HepG2 (cell line): ENCODE data around the gene PSKH1. TPM values are rescaled to one million over a fixed set of nuclear protein-coding genes. Genes with fewer than 3 reads are reported as not detected.

Source experiments
- ARNT2 ChIP-seq: sonication (generic); formaldehyde crosslinking; IDR thresholded peaks from 2 replicates; pipeline ENCODE4 v1.8.0; 2022; ENCODE audit warnings: mild to moderate bottlenecking, low read depth, missing genetic modification reagents, moderate library complexity
- ASH2L ChIP-seq: fragments of 300-600, 200-600 bp; sonication (generic); IDR thresholded peaks from 2 replicates; pipeline ENCODE4 v1.7.0; 2017; ENCODE audit warnings: low read depth, mild to moderate bottlenecking, moderate library complexity, mixed read lengths, low read length; ENCODE audit not compliant: insufficient read length
- ATAD3A ChIP-seq: sonication (generic); formaldehyde crosslinking; IDR thresholded peaks from 2 replicates; pipeline ENCODE4 v1.4.0; 2020; ENCODE audit warnings: missing genetic modification reagents
- ETV6 ChIP-seq: sonication (generic); formaldehyde crosslinking; conservative IDR thresholded peaks from 2 replicates; pipeline ENCODE4 v1.4.0; 2020; ENCODE audit warnings: missing genetic modification reagents
- GTF2F1 ChIP-seq: fragments of 150-350 bp; IDR thresholded peaks from 2 replicates; pipeline ENCODE4 v1.6.1; 2014; ENCODE audit warnings: low read length
- KLF13 ChIP-seq: sonication (generic); formaldehyde crosslinking; IDR thresholded peaks from 2 replicates; pipeline ENCODE4 v1.4.0; 2020; ENCODE audit warnings: mild to moderate bottlenecking, missing genetic modification reagents
- KLF15 ChIP-seq: sonication (generic); formaldehyde crosslinking; IDR thresholded peaks from 2 replicates; pipeline ENCODE4 v1.8.1; 2023; ENCODE audit warnings: borderline replicate concordance, mild to moderate bottlenecking, inconsistent platforms, missing genetic modification reagents, mixed read lengths
- MAFF ChIP-seq: IDR thresholded peaks from 2 replicates; pipeline ENCODE4 v1.6.1; 2011; ENCODE audit warnings: low read depth, low read length, improper control_type of control experiment
- MED1 ChIP-seq: sonication (generic); formaldehyde crosslinking; IDR thresholded peaks from 2 replicates; pipeline ENCODE4 v1.4.0; 2020; ENCODE audit warnings: missing genetic modification reagents
- MED13 ChIP-seq: sonication (generic); formaldehyde crosslinking; IDR thresholded peaks from 2 replicates; pipeline ENCODE4 v1.5.0; 2020; ENCODE audit warnings: missing genetic modification reagents
- NAIF1 ChIP-seq: sonication (generic); formaldehyde crosslinking; IDR thresholded peaks from 2 replicates; pipeline ENCODE4 v1.5.0; 2020; ENCODE audit warnings: mild to moderate bottlenecking, missing genetic modification reagents, borderline replicate concordance
- RFX1 ChIP-seq: fragments of 450-650 bp; IDR thresholded peaks from 2 replicates; pipeline ENCODE4 v1.6.1; 2017
- RXRA ChIP-seq: sonication (generic); formaldehyde crosslinking; IDR thresholded peaks from 2 replicates; pipeline ENCODE4 v1.5.1; 2020; ENCODE audit warnings: missing genetic modification reagents
- SCMH1 ChIP-seq: sonication (generic); formaldehyde crosslinking; IDR thresholded peaks from 2 replicates; pipeline ENCODE4 v1.9.0; 2021; ENCODE audit warnings: missing genetic modification reagents, mild to moderate bottlenecking, borderline replicate concordance
- ZFX ChIP-seq: sonication (generic); formaldehyde crosslinking; IDR thresholded peaks from 2 replicates; pipeline ENCODE4 v1.4.0; 2020; ENCODE audit warnings: mild to moderate bottlenecking, low read depth, missing genetic modification reagents, moderate library complexity
- ZNF124 ChIP-seq: sonication (generic); formaldehyde crosslinking; IDR thresholded peaks from 2 replicates; pipeline ENCODE4 v1.4.0; 2020; ENCODE audit warnings: missing genetic modification reagents
- ZNF136 ChIP-seq: sonication (generic); formaldehyde crosslinking; IDR thresholded peaks from 2 replicates; pipeline ENCODE4 v1.8.1; 2022; ENCODE audit warnings: low read depth, mild to moderate bottlenecking, moderate library complexity, missing genetic modification reagents
- ZNF547 ChIP-seq: sonication (generic); formaldehyde crosslinking; IDR thresholded peaks from 2 replicates; pipeline ENCODE4 v1.5.1; 2020; ENCODE audit warnings: mild to moderate bottlenecking, missing genetic modification reagents
- ZNF572 ChIP-seq: sonication (generic); formaldehyde crosslinking; IDR thresholded peaks from 2 replicates; pipeline ENCODE4 v1.5.1; 2020; ENCODE audit warnings: mild to moderate bottlenecking, missing genetic modification reagents
- ZNF781 ChIP-seq: sonication (generic); formaldehyde crosslinking; IDR thresholded peaks from 2 replicates; pipeline ENCODE4 v1.5.1; 2020; ENCODE audit warnings: borderline replicate concordance, mild to moderate bottlenecking, missing genetic modification reagents; ENCODE audit errors: not compliant biosample characterization
- polyA plus RNA-seq, 8 experiments: library from polyadenylated mRNA; depleted of rRNA in 3 of 8; stranded (reverse) in 7 of 8; unstranded in 1 of 8; fragments of >200 nt; fragmentation: Illumina TruSeq in 4 of 8; extraction: Trizol in 4 of 8; gene quantifications; 2 replicates each; pipeline versions ENCODE4 v1.2.1 to v1.2.3, GENCODE V29; 2011 to 2016; ENCODE audit warnings: low read depth in 4 of 8, missing spikeins in 1 of 8, mixed read lengths in 1 of 8; ENCODE audit not compliant: insufficient read depth in 1 of 8
- total RNA-seq, 5 experiments: library from RNA; depleted of rRNA; stranded (reverse); fragments of >200 nt; fragmentation: Illumina TruSeq; extraction: Trizol; gene quantifications; 2 replicates each; pipeline ENCODE4 v1.2.3, GENCODE V29; 2016; ENCODE audit warnings: low read depth in 1 of 5
- TF ChIP-seq, protein P1 (sequence below): sonication (generic); formaldehyde crosslinking; IDR thresholded peaks from 2 replicates; pipeline ENCODE4 v1.8.1; 2023; ENCODE audit warnings: mild to moderate bottlenecking, missing genetic modification reagents
- TF ChIP-seq, protein P2 (sequence below): sonication (generic); formaldehyde crosslinking; IDR thresholded peaks from 2 replicates; pipeline ENCODE4 v1.5.1; 2020; ENCODE audit warnings: mild to moderate bottlenecking, missing genetic modification reagents, moderate library complexity
- TF ChIP-seq, protein P3 (sequence below): sonication (generic); formaldehyde crosslinking; IDR thresholded peaks from 2 replicates; pipeline ENCODE4 v1.8.1; 2023; ENCODE audit warnings: mild to moderate bottlenecking, missing genetic modification reagents
- TF ChIP-seq, protein P4 (sequence below): sonication (generic); formaldehyde crosslinking; IDR thresholded peaks from 2 replicates; pipeline ENCODE4 v1.4.0; 2020; ENCODE audit warnings: missing genetic modification reagents

PSKH1 gene
- total and polyA plus RNA-seq, 2 of the 13 experiments (the other 11 are each of a cell fraction or from before 2014, with no cell fraction given): 8.4 to 19.1 TPM

DNA sequence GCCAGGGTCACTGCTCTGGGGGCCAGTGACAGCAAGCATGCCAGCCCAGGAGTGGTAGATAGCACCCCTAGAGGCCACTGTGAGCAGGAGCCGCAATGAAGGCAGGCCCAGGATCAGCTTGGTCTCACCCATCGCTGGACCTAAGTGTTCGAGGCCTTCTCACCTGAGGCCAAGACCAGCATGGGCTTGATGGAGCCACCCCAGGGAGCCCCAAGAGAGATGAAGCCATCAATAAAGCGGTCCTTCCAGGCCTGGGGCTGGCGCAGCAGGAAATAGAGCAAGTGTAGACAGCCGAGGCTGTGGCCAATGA, 49.1 kb downstream of the PSKH1 start (continued):
- TF ChIP-seq RFX1: no peak
- no peak for TF ChIP-seq GTF2F1
- TF ChIP-seq KLF15 (CRISPR knock-in tag): no peak
- TF ChIP-seq ARNT2 (CRISPR knock-in tag): 0 out of 2 replicates have a peak, but pooled peaks have one; percentile 59
- TF ChIP-seq, protein P1, sequence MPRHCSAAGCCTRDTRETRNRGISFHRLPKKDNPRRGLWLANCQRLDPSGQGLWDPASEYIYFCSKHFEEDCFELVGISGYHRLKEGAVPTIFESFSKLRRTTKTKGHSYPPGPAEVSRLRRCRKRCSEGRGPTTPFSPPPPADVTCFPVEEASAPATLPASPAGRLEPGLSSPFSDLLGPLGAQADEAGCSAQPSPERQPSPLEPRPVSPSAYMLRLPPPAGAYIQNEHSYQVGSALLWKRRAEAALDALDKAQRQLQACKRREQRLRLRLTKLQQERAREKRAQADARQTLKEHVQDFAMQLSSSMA (CRISPR knock-in tag): no peak
- TF ChIP-seq, protein P2, sequence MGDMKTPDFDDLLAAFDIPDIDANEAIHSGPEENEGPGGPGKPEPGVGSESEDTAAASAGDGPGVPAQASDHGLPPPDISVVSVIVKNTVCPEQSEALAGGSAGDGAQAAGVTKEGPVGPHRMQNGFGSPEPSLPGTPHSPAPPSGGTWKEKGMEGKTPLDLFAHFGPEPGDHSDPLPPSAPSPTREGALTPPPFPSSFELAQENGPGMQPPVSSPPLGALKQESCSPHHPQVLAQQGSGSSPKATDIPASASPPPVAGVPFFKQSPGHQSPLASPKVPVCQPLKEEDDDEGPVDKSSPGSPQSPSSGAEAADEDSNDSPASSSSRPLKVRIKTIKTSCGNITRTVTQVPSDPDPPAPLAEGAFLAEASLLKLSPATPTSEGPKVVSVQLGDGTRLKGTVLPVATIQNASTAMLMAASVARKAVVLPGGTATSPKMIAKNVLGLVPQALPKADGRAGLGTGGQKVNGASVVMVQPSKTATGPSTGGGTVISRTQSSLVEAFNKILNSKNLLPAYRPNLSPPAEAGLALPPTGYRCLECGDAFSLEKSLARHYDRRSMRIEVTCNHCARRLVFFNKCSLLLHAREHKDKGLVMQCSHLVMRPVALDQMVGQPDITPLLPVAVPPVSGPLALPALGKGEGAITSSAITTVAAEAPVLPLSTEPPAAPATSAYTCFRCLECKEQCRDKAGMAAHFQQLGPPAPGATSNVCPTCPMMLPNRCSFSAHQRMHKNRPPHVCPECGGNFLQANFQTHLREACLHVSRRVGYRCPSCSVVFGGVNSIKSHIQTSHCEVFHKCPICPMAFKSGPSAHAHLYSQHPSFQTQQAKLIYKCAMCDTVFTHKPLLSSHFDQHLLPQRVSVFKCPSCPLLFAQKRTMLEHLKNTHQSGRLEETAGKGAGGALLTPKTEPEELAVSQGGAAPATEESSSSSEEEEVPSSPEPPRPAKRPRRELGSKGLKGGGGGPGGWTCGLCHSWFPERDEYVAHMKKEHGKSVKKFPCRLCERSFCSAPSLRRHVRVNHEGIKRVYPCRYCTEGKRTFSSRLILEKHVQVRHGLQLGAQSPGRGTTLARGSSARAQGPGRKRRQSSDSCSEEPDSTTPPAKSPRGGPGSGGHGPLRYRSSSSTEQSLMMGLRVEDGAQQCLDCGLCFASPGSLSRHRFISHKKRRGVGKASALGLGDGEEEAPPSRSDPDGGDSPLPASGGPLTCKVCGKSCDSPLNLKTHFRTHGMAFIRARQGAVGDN (CRISPR knock-in tag): peak; percentile 75
- TF ChIP-seq ZNF572 (CRISPR knock-in tag): 0 out of 2 replicates have a peak, but pooled peaks have one; percentile 31
- no peak for TF ChIP-seq ZNF124
- no peak for TF ChIP-seq MED1 (CRISPR knock-in tag)
- TF ChIP-seq RXRA: 0 out of 2 replicates have a peak, but pooled peaks have one; percentile 48
- no peak for TF ChIP-seq NAIF1
- TF ChIP-seq ZNF547: no peak
- no peak for TF ChIP-seq MAFF
- TF ChIP-seq ZFX (CRISPR knock-in tag): peak; percentile 78
- TF ChIP-seq, protein P3, sequence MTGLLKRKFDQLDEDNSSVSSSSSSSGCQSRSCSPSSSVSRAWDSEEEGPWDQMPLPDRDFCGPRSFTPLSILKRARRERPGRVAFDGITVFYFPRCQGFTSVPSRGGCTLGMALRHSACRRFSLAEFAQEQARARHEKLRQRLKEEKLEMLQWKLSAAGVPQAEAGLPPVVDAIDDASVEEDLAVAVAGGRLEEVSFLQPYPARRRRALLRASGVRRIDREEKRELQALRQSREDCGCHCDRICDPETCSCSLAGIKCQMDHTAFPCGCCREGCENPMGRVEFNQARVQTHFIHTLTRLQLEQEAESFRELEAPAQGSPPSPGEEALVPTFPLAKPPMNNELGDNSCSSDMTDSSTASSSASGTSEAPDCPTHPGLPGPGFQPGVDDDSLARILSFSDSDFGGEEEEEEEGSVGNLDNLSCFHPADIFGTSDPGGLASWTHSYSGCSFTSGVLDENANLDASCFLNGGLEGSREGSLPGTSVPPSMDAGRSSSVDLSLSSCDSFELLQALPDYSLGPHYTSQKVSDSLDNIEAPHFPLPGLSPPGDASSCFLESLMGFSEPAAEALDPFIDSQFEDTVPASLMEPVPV (CRISPR knock-in tag): no peak
- TF ChIP-seq ETV6: no peak
- TF ChIP-seq ATAD3A (CRISPR knock-in tag): no peak
- TF ChIP-seq ASH2L: no peak
- no peak for TF ChIP-seq ZNF781 (CRISPR knock-in tag)
- no peak for TF ChIP-seq SCMH1 (CRISPR knock-in tag)
- no peak for TF ChIP-seq KLF13 (CRISPR knock-in tag)
- TF ChIP-seq, protein P4, sequence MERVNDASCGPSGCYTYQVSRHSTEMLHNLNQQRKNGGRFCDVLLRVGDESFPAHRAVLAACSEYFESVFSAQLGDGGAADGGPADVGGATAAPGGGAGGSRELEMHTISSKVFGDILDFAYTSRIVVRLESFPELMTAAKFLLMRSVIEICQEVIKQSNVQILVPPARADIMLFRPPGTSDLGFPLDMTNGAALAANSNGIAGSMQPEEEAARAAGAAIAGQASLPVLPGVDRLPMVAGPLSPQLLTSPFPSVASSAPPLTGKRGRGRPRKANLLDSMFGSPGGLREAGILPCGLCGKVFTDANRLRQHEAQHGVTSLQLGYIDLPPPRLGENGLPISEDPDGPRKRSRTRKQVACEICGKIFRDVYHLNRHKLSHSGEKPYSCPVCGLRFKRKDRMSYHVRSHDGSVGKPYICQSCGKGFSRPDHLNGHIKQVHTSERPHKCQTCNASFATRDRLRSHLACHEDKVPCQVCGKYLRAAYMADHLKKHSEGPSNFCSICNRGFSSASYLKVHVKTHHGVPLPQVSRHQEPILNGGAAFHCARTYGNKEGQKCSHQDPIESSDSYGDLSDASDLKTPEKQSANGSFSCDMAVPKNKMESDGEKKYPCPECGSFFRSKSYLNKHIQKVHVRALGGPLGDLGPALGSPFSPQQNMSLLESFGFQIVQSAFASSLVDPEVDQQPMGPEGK (CRISPR knock-in tag): peak; percentile 67
- TF ChIP-seq MED13 (CRISPR knock-in tag): no peak
- no peak for TF ChIP-seq ZNF136 (CRISPR knock-in tag)
